ENCODE measurements around the gene TERT. TPM values are rescaled to one million over a fixed set of nuclear protein-coding genes. Genes with fewer than 3 reads are reported as not detected.
"Not testable (repeated sequence)": the region's sequence is repeated elsewhere in the genome, so short reads cannot be mapped to it uniquely, and the experiment has no call there.

The TERT gene
- total RNA-seq, 2 donors from 2014 or later, result 3.6 TPM; not detected in 1

- no peaks in the 10 kb centered on the region for H3K36me3 ChIP-seq
- no peaks in the 10 kb centered on the region for H3K9me3 ChIP-seq
- no peak overlapping the region for H3K27ac ChIP-seq
- DNase-seq (ENCODE audit: low spot score), result no peak
- H3K27me3 ChIP-seq (replicated peaks; ENCODE audit: insufficient read depth), result peaks cover 18% of the 10 kb centered on the region
- no peak overlapping the region for H3K4me3 ChIP-seq
- H3K4me1 ChIP-seq (replicated peaks), result no peaks in the 10 kb centered on the region
- 88% methylated on average over 30 of the region's 30 CpGs for WGBS
- TF ChIP-seq POLR2A (IDR thresholded peaks at IDR 0.05), result no peak
- TF ChIP-seq, protein P1, sequence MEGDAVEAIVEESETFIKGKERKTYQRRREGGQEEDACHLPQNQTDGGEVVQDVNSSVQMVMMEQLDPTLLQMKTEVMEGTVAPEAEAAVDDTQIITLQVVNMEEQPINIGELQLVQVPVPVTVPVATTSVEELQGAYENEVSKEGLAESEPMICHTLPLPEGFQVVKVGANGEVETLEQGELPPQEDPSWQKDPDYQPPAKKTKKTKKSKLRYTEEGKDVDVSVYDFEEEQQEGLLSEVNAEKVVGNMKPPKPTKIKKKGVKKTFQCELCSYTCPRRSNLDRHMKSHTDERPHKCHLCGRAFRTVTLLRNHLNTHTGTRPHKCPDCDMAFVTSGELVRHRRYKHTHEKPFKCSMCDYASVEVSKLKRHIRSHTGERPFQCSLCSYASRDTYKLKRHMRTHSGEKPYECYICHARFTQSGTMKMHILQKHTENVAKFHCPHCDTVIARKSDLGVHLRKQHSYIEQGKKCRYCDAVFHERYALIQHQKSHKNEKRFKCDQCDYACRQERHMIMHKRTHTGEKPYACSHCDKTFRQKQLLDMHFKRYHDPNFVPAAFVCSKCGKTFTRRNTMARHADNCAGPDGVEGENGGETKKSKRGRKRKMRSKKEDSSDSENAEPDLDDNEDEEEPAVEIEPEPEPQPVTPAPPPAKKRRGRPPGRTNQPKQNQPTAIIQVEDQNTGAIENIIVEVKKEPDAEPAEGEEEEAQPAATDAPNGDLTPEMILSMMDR (IDR thresholded peaks at IDR 0.05), result no peak
- TF ChIP-seq POLR2AphosphoS5 (IDR thresholded peaks at IDR 0.05), result no peak
- intact Hi-C loops (cut with DNase I), result no loop called here
Observed at GRCh38 chr5:1292846-1293415, 1.9 kb downstream of the TERT start.

GRCh38 chr5:1292139-1292538, 2.7 kb downstream of the TERT start:
- peaks cover 18% of the 10 kb centered on the region for H3K27me3 ChIP-seq (replicated peaks; ENCODE audit: insufficient read depth)
- no peak for DNase-seq (ENCODE audit: low spot score)
- intact Hi-C loops (cut with DNase I), result no loop called here
- no peaks in the 10 kb centered on the region for H3K9me3 ChIP-seq
- TF ChIP-seq, protein P1 (IDR thresholded peaks at IDR 0.05), result no peak
- TF ChIP-seq POLR2AphosphoS5 (IDR thresholded peaks at IDR 0.05), result no peak
- no peak for TF ChIP-seq POLR2A (IDR thresholded peaks at IDR 0.05)
- H3K4me3 ChIP-seq, result no peak overlapping the region
- H3K4me1 ChIP-seq (replicated peaks), result no peaks in the 10 kb centered on the region
- H3K36me3 ChIP-seq, result no peaks in the 10 kb centered on the region
- 67% methylated on average over 6 of the region's 6 CpGs for WGBS
- no peak overlapping the region for H3K27ac ChIP-seq

GRCh38 chr5:1291611-1292080, 3.2 kb downstream of the TERT start:
- TF ChIP-seq POLR2AphosphoS5 (IDR thresholded peaks at IDR 0.05) (no peak), POLR2A (IDR thresholded peaks at IDR 0.05) (no peak)
- TF ChIP-seq, protein P1 (IDR thresholded peaks at IDR 0.05), result no peak
- Histone ChIP-seq H3K9me3 (no peaks in the 10 kb centered on the region), H3K4me3 (no peak overlapping the region), H3K36me3 (no peaks in the 10 kb centered on the region), H3K4me1 (replicated peaks) (no peaks in the 10 kb centered on the region), H3K27me3 (replicated peaks; ENCODE audit: insufficient read depth) (peaks cover 18% of the 10 kb centered on the region), H3K27ac (no peak overlapping the region)
- intact Hi-C loops (cut with DNase I), result no loop called here
- 70% methylated on average over 24 of the region's 24 CpGs for WGBS
- no peak for DNase-seq (ENCODE audit: low spot score)

DNA sequence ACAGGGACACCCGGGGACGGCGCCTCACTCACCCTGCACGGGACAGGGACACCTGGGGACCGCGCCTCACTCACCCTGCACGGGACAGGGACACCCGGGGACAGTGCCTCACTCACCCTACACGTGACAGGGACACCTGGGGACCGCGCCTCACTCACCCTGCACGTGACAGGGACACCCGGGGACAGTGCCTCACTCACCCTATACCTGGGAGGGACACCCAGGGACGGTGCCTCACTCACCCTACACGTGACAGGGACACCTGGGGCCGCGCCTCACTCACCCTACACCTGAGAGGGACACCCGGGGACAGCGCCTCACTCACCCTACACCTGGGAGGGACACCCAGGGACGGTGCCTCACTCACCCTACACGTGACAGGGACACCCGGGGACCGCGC, 3.9 kb downstream of the TERT start:
- H3K4me1 ChIP-seq (replicated peaks); H3K9me3 ChIP-seq; H3K27ac ChIP-seq; DNase-seq (ENCODE audit: low spot score); intact Hi-C loops (cut with DNase I); H3K4me3 ChIP-seq; H3K36me3 ChIP-seq: not testable (repeated sequence)
- WGBS, result 85% methylated on average over 16 of the region's 24 CpGs
- peaks cover 18% of the 10 kb centered on the region for H3K27me3 ChIP-seq (replicated peaks; ENCODE audit: insufficient read depth)

GRCh38 chr5:1289559-1289958, 5.3 kb downstream of the TERT start:
- H3K4me3 ChIP-seq; intact Hi-C loops (cut with DNase I): not testable (repeated sequence)

More at GRCh38 chr5:1289559-1289958, 5.3 kb downstream of the TERT start:
- H3K36me3 ChIP-seq; H3K27ac ChIP-seq; DNase-seq (ENCODE audit: low spot score); H3K4me1 ChIP-seq (replicated peaks); H3K9me3 ChIP-seq: not testable (repeated sequence)
- WGBS, result 92% methylated on average over 22 of the region's 32 CpGs
- peaks cover 14% of the 10 kb centered on the region for H3K27me3 ChIP-seq (replicated peaks; ENCODE audit: insufficient read depth)

Data from prostate gland (tissue), 2 donors.